GM12864 (cell line): ENCODE measurements around the gene PABPN1.

Experiments
- DNase-seq: peaks from one replicate; pipeline ENCODE4 v3.0.0-alpha.2; 2011; ENCODE audit warnings: low read depth
- H3K4me3 ChIP-seq: 2 replicates; pipeline ENCODE4 v1.5.1; 2011; ENCODE audit warnings: mild to moderate bottlenecking, low read depth, low read length, control low read depth
- CTCF ChIP-seq: IDR thresholded peaks from 2 replicates; pipeline ENCODE4 v1.5.1; 2011; ENCODE audit warnings: low read depth, mild to moderate bottlenecking, moderate library complexity, low read length, control low read depth, inconsistent platforms; ENCODE audit errors: missing control alignments

The PABPN1 gene

DNA sequence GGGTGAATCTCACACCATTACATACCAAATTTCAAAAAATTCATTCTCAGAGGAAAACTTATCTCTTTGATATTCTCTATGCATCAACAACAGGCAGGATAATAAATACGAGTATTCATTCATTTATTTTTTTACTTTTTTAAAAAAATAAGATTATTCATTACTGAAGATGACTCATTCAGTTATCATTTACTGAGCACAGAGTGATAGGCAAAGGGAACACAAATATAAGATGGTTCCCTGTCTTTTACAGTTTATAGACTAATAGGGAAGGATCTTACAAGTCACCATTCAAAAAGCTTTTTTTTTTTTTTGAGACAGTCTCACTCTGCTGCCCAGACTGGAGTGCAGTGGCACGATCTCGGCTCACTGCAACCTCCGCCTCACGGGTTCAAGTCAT is 5.0 kb upstream of the PABPN1 start:
- TF ChIP-seq CTCF, result no peak
- no peak for DNase-seq
- H3K4me3 ChIP-seq, result no peak overlapping the region

DNA sequence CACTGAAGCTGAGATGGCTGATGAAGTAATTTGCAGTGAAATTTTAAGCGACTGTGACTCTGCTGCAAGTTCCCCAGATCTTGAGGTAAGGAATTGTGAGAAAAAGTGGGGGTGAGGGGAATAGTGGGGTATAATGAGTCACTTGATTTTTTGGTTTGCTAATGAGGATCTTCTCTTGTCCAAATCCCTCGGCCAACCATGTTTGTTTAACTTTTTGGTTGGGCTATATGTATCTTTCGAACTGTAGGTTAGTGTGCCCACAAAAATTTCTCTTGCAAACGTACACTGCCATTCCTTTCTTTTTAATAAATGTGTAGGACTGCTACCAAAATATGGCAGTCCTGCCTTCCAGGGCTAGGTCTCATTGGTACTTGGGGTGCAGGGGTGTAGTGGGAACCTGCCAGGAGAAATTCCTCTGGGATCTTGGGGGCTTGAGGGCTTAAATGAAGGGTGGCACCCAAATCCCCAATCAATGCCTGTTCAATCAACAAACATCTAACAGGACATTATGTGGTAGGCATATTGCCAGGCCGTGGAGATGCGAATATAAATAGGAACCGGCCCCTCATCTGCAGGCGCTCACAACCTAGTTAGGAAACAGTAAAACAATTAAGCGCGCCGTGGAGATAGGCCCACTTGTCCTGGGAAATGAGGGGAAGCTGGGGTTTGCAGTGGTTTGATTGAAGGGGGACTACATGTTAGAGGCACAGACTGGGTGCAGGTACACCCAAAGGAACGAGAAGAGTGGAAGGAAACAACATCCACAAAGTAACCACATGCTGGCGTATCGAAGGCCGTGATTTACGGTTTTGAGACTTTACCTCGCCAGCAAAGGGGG is 1.3 kb upstream of the PABPN1 start:
- DNase-seq, result no peak
- no peak for TF ChIP-seq CTCF
- peak overlapping the region; percentile 50 for H3K4me3 ChIP-seq

- TF ChIP-seq CTCF, result no peak
- no peak for DNase-seq
- peak overlapping the region; percentile 93 for H3K4me3 ChIP-seq
Measured at GRCh38 chr14:23321572-23322547, 603 bp downstream of the PABPN1 start.

- TF ChIP-seq CTCF, result no peak
- H3K4me3 ChIP-seq, result peak overlapping the region; percentile 93
- DNase-seq, result no peak
Measured at GRCh38 chr14:23322568-23323517, 1.6 kb downstream of the PABPN1 start.

DNA sequence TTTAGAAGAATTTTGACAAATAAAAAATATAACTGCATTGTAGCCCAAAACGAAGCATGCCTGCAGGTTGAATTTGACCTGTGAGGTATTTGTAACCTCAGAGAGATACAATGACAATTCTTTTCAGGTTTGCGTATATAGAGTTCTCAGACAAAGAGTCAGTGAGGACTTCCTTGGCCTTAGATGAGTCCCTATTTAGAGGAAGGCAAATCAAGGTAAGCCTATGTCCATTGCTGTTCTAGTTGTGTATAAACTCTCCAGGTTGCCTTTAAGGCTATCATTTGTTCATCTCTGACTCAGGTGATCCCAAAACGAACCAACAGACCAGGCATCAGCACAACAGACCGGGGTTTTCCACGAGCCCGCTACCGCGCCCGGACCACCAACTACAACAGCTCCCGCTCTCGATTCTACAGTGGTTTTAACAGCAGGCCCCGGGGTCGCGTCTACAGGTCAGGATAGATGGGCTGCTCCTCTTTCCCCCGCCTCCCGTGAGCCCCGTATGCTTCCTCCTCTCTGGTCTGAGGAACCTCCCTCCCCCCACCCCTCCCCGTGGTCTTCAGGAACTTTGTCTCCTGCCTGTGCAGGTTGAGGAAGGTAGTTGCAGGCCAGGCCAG is 2.7 kb downstream of the PABPN1 start:
- TF ChIP-seq CTCF, result no peak
- H3K4me3 ChIP-seq, result no peak overlapping the region
- no peak for DNase-seq

- no peak overlapping the region for H3K4me3 ChIP-seq
- TF ChIP-seq CTCF, result no peak
- no peak for DNase-seq
Measured at GRCh38 chr14:23324455-23324846, 3.2 kb downstream of the PABPN1 start.
